ENCODE data around the gene OXCT2. TPM values are rescaled to one million over a fixed set of nuclear protein-coding genes. Genes with fewer than 3 reads are reported as not detected.
"Not testable (repeated sequence)": the region's sequence is repeated elsewhere in the genome, so short reads cannot be mapped to it uniquely, and the experiment has no call there.

OXCT2 gene
- total and polyA plus RNA-seq, 2 of the 13 experiments (the other 11 are each of a cell fraction or from before 2014, with no cell fraction given), result 0.21 to 0.33 TPM

DNA sequence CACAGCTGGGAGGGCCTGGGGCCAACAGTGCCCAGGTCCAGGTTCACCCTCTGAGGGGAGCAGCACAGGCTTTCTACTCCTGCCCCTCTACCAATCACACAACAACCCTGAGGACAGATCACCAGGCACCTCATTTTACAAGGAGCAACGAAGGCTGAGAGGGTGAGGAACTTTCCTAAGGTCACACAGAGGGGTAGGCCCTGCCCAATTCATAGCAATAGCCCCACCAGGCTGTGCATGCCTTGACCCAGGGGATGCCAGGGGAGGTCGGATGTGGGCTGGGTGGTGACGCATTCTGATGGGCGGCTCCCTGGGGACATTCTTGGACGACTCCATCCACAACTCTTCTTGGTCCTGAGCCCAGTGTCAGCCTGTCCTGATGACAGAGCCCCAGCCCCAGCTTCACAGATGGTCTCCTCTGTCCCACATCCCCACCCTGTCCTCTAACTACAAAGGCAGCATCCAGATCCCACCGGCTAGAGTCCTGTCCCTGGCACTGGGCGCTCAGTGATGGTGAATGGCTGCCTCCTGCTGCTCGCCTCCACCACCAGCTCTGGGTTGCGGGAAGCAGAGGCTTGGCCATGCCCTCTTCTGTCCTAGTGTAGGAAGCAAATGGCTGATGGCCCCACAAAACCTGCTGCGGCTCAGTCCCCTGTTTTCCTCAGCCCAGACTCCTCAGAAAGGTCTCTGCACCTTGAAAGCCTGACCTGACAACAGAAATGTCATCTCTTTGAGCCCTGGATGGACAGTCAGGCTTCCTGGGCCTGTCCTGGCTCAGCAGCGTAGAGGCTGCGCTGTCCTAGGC, 15.4 kb upstream of the OXCT2 start:
- WGBS (ENCODE audit: low lambda C conversion rate), result 13% methylated on average over 3 of the region's 12 CpGs
- H3K9me3 ChIP-seq (ENCODE audit: low read length); CTCF ChIA-PET (ENCODE audit: low intra/inter-chr PET ratio, low total read pairs); POLR2A ChIA-PET; intact Hi-C loops (cut with micrococcal nuclease; ENCODE audit: unreplicated experiment); H3K4me2 ChIP-seq (ENCODE audit: low read depth, low read length); BruUV-seq (replicated peaks); H3K9ac ChIP-seq (ENCODE audit: insufficient read depth, low read depth, low read length); H4K20me1 ChIP-seq (ENCODE audit: insufficient read depth, low read length); H3K4me1 ChIP-seq (ENCODE audit: insufficient read depth, low read length); H2AFZ ChIP-seq (ENCODE audit: low read length); H3K4me3 ChIP-seq (replicated peaks in 1 of 3; ENCODE audit: insufficient read depth in 1 of 3, low read depth in 2 of 3, low read length in 3 of 3); H3K36me3 ChIP-seq (replicated peaks in 1 of 2; ENCODE audit: control insufficient read depth in 1 of 2, insufficient read depth in 2 of 2, low read length in 2 of 2); FAIRE-seq; H3K27ac ChIP-seq (ENCODE audit: extremely low read length, insufficient read depth, low read length); DNase-seq (ENCODE audit: low spot score); in situ Hi-C loops (cut with HindIII; ENCODE audit: extremely low pct_ligation_motif_present, low pct_unique_long_range_greater_than_20kb); H3K79me2 ChIP-seq (ENCODE audit: insufficient read depth, low read length): not testable (repeated sequence)
- peaks cover 0 to 15% of the 10 kb centered on the region in 2 experiments; a peak in 3 of 5 replicates for H3K27me3 ChIP-seq (ENCODE audit: control insufficient read depth in 1 of 2, insufficient read depth in 2 of 2, low read length in 2 of 2)
- peak; percentile 26 for ATAC-seq
- TF ChIP-seq, protein P1, sequence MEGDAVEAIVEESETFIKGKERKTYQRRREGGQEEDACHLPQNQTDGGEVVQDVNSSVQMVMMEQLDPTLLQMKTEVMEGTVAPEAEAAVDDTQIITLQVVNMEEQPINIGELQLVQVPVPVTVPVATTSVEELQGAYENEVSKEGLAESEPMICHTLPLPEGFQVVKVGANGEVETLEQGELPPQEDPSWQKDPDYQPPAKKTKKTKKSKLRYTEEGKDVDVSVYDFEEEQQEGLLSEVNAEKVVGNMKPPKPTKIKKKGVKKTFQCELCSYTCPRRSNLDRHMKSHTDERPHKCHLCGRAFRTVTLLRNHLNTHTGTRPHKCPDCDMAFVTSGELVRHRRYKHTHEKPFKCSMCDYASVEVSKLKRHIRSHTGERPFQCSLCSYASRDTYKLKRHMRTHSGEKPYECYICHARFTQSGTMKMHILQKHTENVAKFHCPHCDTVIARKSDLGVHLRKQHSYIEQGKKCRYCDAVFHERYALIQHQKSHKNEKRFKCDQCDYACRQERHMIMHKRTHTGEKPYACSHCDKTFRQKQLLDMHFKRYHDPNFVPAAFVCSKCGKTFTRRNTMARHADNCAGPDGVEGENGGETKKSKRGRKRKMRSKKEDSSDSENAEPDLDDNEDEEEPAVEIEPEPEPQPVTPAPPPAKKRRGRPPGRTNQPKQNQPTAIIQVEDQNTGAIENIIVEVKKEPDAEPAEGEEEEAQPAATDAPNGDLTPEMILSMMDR (CRISPR knock-in tag; IDR thresholded peaks at IDR 0.05), result peak; percentile 35; the same call in 1 of the 2 replicates

- BruUV-seq (replicated peaks); H2AFZ ChIP-seq (ENCODE audit: low read length); H3K4me3 ChIP-seq (replicated peaks in 1 of 3; ENCODE audit: insufficient read depth in 1 of 3, low read depth in 2 of 3, low read length in 3 of 3); H3K27ac ChIP-seq (ENCODE audit: extremely low read length, insufficient read depth, low read length); CTCF ChIA-PET (ENCODE audit: low intra/inter-chr PET ratio, low total read pairs); FAIRE-seq; H3K9me3 ChIP-seq (ENCODE audit: low read length); POLR2A ChIA-PET; H4K20me1 ChIP-seq (ENCODE audit: insufficient read depth, low read length); H3K36me3 ChIP-seq (replicated peaks in 1 of 2; ENCODE audit: control insufficient read depth in 1 of 2, insufficient read depth in 2 of 2, low read length in 2 of 2); DNase-seq (ENCODE audit: low spot score); ATAC-seq; H3K4me1 ChIP-seq (ENCODE audit: insufficient read depth, low read length); H3K4me2 ChIP-seq (ENCODE audit: low read depth, low read length); H3K9ac ChIP-seq (ENCODE audit: insufficient read depth, low read depth, low read length); intact Hi-C loops (cut with micrococcal nuclease; ENCODE audit: unreplicated experiment); in situ Hi-C loops (cut with HindIII; ENCODE audit: extremely low pct_ligation_motif_present, low pct_unique_long_range_greater_than_20kb); H3K79me2 ChIP-seq (ENCODE audit: insufficient read depth, low read length): not testable (repeated sequence)
- H3K27me3 ChIP-seq (ENCODE audit: control insufficient read depth in 1 of 2, insufficient read depth in 2 of 2, low read length in 2 of 2), result peaks cover 0 to 15% of the 10 kb centered on the region in 2 experiments; a peak in 3 of 5 replicates
- 76% methylated on average over 10 of the region's 10 CpGs for WGBS (ENCODE audit: low lambda C conversion rate)
Observed at GRCh38 chr1:39782685-39783084, 11.5 kb upstream of the OXCT2 start.
